Measurements from ENCODE around the gene NOP53.
"Not testable (repeated sequence)": the region's sequence is repeated elsewhere in the genome, so short reads cannot be mapped to it uniquely, and the experiment has no call there.

NOP53 gene

DNA sequence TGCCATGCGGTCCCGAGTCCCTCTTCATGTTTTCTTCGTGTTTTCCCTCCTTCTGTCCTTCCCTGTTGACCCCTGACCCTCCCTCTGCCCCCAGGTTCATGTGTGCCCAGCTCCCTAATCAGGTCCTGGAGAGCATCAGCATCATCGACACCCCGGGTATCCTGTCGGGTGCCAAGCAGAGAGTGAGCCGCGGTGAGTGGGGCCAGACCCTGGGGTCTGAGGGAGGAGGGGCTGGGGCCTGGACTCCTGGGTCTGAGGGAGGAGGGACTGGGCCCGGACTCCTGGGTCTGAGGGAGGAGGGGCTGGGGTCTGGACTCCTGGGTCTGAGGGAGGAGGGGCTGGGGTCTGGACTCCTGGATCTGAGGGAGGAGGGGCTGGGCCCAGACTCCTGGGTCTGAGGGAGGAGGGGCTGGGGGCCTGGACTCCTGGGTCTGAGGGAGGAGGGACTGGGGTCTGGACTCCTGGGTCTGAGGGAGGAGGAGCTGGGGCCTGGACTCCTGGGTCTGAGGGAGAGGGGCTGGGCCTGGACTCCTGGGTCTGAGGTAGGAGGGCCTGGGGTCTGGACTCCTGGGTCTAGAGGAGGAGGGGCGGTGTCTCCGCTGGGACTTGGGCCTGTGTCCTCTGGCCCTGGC, 26.8 kb upstream of the NOP53 start:
- DNase-seq = not testable (repeated sequence)

DNA sequence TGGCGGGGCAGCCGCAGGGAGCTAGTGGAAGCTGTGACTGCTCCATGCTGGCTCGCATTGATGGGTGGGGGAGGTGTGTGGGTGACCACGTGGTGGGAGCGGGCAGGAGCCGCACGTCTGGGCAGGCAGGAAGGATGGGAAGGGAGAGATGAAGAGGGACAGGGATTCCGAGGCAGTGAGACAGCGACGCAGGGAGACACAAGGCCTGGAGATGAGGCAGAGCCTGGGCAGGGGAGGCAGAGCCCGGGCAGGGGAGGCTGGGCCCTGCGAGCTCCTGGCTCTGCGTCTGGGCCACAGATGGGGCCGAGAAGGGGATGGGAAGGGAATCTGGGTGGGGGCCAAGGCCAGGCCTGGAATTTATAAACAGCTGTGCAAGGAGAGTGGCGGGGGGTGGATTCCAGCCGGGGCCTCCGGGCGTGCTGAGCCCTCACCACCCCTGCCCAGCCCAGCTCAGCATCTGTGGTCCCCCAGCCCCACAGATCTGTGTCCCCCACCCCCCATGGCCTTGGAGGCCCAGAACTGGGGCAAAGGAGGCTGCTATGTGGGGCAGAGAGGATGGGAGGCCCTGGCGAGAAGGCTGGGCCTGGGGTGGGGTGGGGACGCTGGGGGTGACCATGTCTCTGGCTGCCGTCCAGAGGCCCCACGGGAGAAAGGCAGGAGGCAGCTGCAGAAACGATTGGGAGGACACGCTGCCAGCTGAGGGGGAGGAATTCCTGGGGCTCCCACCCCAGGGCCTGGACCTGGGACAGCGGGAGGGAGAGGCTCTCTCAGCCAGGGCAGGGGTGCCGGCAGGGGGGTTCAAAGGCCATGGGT, 26.1 kb upstream of the NOP53 start:
- DNase-seq = peak; percentile 90 to 96

DNA sequence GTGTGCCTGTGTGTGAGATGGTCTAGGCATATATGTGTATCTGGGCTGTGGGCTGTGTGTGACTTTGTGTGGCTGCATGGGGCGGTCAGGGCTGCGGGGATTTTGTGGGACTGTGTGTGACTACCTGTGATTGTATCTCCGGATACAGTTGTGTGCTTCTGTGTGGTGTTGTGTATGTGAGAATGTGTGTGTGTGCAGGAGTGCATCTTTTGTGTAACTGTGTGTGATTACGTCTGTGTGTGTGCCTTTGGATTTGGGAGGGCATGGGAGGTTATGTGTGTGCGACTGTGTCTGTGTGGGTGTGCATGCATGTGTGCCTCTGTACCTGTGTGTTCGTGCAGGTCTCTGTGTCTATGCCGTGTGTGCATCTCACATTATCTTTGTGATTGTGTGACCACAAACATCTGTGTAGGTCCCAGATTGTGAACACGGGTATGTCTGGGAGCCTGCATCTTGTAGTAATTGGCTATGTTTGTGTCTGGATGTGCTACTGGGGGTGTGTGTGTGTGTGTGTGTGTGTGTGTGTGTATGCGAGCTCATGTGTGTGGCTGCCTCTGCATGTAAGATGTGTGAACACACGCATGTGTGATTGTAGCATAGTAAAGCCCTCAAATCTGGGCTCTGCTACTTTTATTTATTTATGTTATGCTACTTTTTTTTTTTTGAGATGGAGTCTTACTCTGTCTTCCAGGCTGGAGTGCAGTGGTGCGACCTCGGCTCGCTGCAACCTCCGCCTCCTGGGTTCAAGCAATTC, 24.5 kb upstream of the NOP53 start:
- DNase-seq = no peak

DNA sequence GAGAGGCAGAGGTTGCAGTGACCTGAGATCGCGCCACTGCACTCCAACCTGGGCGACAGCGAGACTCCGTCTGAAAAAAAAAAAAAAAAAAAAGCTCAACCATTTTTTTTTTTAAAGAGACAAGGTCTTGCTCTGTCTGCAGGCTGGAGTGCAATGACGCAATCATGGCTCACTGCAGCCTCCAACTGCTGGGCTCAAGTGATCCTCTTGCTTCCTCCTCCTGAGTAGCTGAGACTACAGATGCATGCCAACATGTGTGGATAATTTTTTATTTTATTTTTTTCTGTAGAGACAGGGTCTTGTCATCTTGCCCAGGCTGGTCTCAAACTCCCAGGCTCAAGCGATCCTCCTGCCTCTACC, 21.8 kb upstream of the NOP53 start:
- peak in 1 of 2 experiments; percentile 66 for DNase-seq

DNA sequence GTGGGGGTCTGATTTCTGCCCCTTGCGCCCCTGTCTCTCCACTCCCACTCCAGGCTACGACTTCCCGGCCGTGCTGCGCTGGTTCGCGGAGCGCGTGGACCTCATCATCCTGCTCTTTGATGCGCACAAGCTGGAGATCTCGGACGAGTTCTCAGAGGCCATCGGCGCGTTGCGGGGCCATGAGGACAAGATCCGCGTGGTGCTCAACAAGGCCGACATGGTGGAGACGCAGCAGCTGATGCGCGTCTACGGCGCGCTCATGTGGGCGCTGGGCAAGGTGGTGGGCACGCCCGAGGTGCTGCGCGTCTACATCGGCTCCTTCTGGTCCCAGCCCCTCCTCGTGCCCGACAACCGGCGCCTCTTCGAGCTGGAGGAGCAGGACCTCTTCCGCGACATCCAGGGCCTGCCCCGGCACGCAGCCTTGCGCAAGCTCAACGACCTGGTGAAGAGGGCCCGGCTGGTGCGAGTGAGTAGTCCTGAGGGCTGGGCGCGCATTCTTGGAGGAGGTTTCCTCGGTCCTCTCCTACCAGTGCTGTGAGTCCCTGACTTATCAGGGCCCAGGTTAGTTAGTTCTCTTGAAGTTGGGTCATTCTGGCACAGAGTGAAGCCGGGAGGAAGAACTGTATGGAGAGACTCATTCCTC, 19.5 kb upstream of the NOP53 start:
- DNase-seq = no peak

DNA sequence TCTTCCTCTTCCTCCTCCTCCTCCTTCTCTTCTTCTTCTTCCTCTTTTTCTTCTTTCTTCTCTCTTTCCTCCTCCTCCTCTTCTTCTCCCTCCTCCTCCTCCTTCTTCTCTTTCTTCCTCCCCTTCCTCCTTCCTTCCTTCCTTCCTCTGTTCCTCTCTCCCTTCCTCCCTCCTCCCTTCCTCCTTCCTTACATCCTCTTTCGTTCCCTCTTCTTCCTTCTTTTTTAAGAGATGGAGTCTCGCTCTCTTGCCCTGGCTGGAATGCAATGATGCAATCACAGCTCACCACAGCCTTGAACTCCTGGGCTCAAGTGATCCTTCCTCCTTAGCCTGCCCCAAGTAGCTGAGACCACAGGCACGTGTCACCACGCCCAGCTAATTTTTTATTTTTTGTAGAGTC, 18.9 kb upstream of the NOP53 start:
- DNase-seq = no peak

DNA sequence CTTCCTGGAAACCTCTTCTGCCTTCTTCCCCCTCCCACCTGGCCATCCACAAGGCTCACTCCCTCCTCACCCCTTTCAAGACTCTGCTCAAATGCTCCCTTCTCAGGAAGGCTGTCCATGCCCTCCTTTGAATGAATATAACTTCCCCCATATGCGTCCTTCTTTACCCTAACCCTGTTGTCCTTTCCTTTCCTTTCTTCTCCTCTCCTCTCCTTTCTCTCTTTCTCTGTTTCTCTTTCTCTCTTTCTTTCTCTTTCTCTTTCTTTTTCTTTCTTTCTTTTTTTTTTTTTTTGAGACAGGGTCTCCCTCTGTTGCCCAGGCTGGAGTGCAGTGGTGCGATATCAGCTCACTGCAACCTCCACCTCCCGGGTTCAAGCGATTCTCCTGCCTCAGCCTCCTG, 17.1 kb upstream of the NOP53 start:
- DNase-seq = not testable (repeated sequence)

DNA sequence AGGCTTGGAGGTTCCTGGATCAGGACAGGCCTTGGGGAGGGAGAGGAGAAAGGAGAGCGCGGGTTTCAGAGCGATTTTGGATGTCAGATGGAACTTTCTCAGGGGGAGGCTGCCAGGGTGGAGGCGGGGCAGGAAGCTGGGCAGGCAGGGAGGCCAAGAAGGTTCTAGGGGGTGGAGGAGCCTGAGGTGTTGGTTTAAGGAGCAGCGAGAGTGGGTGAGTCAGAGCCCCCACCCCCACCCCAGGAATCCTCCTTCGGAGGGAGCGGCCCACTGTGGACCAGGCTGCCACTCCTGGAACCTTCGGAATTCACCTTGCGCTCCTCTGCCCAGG, 15.9 kb upstream of the NOP53 start:
- no peak for DNase-seq

DNA sequence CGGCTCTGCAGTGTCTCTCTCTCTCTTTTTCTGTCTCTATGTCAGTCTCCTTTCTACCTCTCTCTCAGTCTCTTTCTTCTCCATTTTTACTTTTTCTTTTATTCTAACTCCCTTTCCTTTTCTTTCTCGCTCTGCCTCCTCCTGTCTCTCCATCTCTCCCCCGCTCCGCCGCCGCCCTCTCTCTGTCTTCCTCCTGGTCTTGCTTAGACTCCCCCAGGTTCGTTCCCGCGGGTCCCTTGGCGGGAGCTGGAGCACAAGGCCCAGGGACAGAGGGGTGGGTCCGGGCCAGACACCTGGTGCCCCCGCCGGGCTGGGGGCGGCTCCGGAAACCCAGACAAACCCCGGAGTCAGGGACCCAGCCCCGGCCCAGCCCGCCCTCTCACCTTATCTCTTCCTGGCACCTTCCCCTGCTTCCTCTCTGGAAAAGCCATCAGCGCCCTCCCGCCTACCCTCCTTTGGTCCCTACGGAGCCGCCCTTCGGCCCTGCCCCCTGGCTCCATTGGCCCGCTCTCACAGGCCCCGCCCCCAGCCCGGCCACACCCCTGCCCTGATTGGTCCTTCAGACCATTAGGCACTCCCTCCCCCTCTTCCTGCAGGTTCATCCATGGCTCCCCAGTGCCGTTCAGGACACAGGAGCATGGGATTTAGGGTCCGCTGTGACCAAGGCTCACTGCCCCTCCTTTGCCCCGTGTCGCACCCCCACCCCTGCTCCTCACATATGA, 15.4 kb upstream of the NOP53 start:
- no peak for DNase-seq

DNA sequence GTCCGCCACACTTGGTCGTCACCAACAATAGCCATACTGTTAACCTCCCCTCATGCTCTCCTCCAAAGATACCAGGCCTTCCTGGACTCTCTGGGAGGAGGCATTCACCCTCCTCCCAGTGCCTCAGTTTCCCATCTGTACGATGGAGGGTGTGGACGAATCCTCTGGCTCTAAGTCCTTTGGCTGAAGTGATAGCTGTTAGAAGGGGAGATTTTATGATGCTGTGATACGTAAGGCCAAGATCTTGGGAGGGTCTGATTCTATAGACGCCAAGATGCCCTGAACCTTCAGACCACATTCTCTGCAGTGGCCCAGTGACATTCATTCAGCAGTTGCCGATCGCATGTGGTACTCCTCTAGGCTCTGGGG, 14.8 kb upstream of the NOP53 start:
- DNase-seq = no peak

DNA sequence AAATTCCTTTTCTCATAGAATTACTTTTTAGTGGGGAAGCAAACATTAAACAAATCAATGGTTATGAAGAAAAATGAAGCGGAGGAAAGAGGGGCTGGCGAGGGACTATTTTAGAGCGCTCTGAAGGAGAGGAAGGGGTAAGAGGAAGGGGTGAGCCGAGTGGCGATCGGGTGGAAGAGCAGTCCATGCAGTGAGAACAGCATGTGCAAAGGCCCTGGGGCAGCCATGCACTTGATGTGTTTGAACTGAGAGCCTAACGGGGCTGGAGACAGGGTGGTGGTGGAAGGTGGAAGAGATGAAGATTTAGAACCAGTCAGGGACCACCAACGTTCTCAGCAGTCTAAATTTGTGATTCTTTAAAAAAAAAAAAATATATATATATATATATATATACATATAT, 14.4 kb upstream of the NOP53 start:
- no peak for DNase-seq

DNA sequence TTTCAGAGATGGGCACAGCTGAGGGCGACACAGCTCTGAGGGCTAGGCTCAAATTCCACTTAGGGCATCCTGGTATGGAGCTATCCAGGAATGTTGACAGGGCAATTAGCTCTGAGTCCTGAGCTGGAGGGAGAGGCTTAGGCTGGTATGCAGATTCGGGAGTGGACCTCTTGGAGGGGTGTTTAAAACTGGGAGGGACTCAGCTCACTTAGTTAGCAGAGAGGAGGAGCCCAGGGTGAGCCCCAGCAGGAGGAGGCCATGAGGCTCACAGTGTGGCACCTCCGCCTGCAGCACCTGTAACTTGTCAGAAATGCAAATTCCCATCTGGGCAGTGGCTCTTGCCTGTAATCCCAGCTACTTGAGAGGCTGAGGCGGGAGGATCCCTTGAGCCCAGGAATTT, 10.2 kb upstream of the NOP53 start:
- DNase-seq = no peak

DNA sequence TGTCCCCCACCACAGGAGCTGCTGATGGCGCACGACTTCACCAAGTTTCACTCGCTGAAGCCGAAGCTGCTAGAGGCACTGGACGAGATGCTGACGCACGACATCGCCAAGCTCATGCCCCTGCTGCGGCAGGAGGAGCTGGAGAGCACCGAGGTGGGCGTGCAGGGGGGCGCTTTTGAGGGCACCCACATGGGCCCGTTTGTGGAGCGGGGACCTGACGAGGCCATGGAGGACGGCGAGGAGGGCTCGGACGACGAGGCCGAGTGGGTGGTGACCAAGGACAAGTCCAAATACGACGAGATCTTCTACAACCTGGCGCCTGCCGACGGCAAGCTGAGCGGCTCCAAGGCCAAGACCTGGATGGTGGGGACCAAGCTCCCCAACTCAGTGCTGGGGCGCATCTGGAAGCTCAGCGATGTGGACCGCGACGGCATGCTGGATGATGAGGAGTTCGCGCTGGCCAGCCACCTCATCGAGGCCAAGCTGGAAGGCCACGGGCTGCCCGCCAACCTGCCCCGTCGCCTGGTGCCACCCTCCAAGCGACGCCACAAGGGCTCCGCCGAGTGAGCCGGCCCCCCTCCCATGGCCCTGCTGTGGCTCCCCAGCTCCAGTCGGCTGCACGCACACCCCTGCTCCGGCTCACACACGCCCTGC, 4.4 kb upstream of the NOP53 start:
- DNase-seq = no peak

DNA sequence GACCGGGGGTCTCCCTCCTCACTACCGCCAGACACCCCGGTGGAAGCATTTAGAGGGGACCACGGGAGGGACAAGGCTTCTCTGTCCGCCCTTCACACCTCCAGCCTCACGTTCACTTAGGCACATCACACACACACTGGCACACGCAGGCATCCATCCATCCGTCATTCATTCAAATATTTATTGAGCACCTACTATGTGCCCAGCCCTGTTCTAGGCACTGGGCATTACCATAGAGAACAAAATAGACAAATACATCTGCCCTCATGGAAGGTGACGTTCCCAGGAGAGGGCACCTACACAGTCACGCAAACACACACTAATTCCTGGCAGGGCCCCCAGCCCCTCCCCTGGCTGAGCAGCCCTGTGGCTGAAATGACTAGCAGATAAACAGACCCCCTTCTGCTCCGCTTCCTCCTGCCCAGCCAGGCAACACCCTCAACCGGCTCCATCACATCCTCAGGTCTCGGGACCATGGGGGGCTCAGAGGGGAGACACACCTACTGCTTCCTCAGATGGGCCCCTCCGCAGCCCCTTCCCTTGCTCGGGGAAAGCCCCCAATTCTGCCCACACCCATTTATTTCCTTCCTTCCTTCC, 3.7 kb upstream of the NOP53 start:
- DNase-seq = no peak

DNA sequence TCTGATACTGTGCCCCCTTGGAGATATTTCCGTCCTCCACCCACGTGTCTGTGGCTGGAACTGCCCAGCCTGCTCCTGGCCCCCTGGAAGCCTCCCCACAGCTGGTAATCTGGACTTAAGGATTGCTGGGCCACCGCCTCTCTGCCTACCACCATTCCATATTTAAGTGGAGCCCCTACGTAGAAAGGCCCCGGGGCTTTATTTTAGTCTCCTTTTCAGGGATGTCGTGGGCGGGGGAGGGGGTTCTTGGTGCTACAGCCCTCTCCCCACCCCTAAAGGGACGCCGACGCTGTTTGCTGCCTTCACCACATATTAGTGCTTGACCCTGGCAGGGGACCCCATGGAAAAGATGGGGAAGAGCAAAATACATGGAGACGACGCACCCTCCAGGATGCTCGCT, 2.7 kb upstream of the NOP53 start:
- DNase-seq = no peak

DNA sequence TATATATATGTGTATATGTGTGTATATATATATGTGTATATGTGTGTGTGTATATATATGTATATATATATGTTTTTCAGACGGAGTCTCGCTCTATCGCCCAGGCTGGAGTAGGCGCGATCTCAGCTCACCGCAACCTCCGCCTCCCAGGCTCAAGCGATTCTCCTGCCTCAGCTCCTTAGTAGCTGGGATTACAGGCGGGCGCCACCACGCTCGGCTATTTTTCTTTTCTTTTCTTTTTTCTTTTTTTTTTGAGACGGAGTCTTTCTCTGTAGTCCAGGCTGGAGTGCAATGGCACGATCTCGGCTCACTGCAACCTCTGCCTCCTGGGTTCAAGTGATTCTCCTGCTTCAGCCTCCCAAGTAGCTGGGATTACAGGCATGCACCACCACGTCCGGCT, 783 bp downstream of the NOP53 start:
- not testable (repeated sequence) for DNase-seq

DNA sequence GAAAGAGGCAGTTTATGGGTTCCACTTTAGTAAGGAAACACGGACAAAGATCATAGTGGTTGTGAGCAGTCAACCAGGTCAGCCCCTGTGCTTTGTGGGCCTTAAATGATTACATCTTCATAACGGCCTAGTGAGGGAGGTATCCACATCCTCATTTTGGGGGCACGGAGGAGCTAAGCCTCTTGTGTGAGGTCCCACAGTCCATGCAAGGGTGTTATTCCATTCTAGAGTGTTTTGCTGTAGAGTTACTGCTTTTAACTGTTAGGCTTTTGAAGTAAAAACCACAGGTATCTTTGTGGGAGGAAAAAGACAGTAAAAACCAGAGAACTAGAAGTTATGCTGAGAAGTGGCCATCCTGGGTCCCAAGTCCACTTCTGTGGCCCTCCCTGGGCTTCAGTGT, 4.0 kb downstream of the NOP53 start:
- no peak for DNase-seq

DNA sequence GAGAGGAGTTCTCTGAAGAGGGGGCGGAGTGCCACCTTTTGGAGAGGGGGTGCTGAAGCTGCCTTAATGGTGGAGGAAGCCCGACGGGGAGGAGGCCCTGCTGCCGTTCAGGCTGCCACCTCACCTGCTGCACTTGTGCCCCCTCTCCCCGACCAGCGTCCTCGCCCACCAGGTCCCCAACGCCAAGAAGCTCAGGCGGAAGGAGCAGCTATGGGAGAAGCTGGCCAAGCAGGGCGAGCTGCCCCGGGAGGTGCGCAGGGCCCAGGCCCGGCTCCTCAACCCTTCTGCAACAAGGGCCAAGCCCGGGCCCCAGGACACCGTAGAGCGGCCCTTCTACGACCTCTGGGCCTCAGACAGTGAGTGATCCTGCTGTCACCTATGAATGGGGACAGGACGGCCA, 5.4 kb downstream of the NOP53 start:
- no peak for DNase-seq

DNA sequence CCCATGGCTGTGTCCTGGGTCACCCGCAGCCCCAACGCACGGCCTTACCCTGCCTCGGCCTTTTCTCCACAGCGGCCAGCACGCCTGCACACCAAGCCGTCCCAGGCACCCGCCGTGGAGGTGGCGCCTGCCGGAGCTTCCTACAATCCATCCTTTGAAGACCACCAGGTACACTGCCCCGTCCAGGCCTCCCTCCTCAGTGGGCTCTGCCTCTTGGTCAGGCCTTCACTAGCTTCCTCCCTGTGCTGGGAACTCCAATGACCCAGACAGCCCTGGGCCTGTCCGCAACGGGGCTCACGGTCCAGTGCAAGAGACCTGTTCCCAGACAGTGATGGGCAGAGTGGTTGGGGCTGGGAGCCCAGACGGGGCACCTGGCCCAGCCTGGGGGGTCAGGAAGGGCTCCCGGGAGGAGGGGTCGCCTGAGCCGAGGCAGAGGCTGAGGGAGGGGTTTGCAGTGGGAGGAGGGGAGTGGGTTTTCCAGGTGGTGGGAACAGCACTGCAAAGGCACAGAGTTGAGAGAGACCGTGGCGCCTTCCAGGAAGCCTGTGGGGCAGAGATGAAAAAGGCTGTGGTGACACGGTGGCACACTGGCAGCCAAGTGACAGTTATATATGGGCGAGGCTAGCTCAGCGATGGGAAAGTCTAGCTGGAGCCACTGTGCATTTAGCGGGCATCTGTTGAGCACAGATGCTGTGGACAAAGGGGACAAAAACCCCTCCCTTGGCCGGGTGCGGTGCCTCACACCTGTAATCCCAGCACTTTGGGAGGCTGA, 7.3 kb downstream of the NOP53 start:
- DNase-seq = no peak

DNA sequence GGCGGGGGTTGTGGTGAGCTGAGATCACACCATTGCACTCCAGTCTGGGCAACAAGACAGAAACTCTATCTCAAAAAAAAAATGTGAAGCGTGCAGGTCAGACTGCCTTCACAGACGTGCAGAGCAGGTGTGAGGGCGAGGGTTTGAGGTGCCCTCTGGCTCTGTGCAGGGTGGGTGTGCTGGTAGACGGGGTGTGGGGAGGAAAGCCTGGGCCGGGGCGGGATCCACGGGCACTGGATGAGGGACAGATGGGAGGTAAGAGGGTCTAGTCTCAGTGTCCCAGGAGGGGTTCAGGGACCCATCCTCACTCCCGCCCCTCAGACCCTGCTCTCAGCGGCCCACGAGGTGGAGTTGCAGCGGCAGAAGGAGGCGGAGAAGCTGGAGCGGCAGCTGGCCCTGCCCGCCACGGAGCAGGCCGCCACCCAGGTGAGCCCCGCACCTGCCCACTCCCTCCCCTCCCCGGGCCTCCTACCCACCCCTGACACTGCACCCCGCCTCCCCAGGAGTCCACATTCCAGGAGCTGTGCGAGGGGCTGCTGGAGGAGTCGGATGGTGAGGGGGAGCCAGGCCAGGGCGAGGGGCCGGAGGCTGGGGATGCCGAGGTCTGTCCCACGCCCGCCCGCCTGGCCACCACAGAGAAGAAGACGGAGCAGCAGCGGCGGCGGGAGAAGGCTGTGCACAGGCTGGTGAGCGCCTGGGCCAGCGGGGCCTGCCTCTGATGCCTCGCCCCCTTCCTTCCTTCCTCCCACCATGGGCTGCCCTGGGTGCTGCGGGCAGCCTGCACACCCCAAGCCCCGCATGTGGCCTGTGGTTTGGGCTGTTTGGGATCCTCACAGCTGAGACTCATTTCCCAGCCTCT, 9.1 kb downstream of the NOP53 start:
- DNase-seq = no peak

All from NCI-H446 (cell line).